ENCODE measurements around the gene REPIN1. TPM values are rescaled to one million over a fixed set of nuclear protein-coding genes. Genes with fewer than 3 reads are reported as not detected.
A peak's percentile ranks its signal among the peaks of the same experiment; 100 is the strongest.

Gene REPIN1
- total and polyA plus RNA-seq, 9 of the 15 experiments (the other 6 are each of a cell fraction or from before 2014, with no cell fraction given): 8.1 to 283 (median 94.3) TPM

DNA sequence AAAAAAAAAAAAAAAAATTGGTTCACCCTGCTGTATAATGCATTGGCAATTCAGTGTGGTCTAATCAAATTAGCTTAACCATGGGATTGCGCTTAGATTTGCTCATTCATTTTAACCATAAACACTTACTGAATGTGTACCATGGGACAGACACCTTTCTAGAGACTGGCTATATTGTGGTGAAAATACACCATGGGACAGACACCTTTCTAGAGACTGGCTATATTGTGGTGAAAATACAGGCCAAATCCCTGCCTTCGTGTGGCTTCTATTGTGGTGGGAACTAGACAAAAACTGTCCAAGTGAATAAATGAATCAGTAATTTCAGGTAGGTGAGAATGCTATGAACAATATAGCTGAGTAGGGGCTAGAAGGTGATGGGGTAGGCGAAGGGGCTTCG lies 10.2 kb upstream of the REPIN1 start:
- peaks cover 5% of the 10 kb centered on the region for H3K9me1 ChIP-seq (ENCODE audit: control insufficient read depth, insufficient read depth, low read length)
- H3K27ac ChIP-seq (ENCODE audit: extremely low read depth, low read depth, low read length): no peak overlapping the region
- no peak overlapping the region for H3K9ac ChIP-seq (ENCODE audit: insufficient read depth in 1 of 2, low read depth in 2 of 2, low read length in 2 of 2)
- H3K27me3 ChIP-seq (ENCODE audit: control insufficient read depth in 2 of 2, insufficient read depth in 2 of 2, low read length in 2 of 2): no peaks in the 10 kb centered on the region; a peak in 1 of 5 replicates
- no peak for TF ChIP-seq ARID1B (IDR thresholded peaks at IDR 0.05)
- TF ChIP-seq, protein P1, sequence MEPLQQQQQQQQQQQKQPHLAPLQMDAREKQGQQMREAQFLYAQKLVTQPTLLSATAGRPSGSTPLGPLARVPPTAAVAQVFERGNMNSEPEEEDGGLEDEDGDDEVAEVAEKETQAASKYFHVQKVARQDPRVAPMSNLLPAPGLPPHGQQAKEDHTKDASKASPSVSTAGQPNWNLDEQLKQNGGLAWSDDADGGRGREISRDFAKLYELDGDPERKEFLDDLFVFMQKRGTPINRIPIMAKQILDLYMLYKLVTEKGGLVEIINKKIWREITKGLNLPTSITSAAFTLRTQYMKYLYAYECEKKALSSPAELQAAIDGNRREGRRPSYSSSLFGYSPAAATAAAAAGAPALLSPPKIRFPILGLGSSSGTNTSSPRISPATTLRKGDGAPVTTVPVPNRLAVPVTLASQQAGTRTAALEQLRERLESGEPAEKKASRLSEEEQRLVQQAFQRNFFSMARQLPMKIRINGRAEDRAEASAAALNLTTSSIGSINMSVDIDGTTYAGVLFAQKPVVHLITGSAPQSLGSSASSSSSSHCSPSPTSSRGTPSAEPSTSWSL (CRISPR knock-in tag; IDR thresholded peaks at IDR 0.05; ENCODE audit: borderline replicate concordance): no peak
- TF ChIP-seq TCF7L2 (IDR thresholded peaks at IDR 0.05; ENCODE audit: low read depth, low read length): no peak
- TF ChIP-seq ZFX (CRISPR knock-in tag; IDR thresholded peaks at IDR 0.05): 0 out of 2 replicates have a peak, but pooled peaks have one; percentile 23
- TF ChIP-seq ZKSCAN8 (CRISPR knock-in tag; IDR thresholded peaks at IDR 0.05): 0 out of 2 replicates have a peak, but pooled peaks have one; percentile 35
- TF ChIP-seq ZNF3 (CRISPR knock-in tag; IDR thresholded peaks at IDR 0.05): no peak
- peak; percentile 25; the same call in 1 of the 2 replicates for TF ChIP-seq ZNF431 (CRISPR knock-in tag; IDR thresholded peaks at IDR 0.05)
- TF ChIP-seq SMARCE1 (IDR thresholded peaks at IDR 0.05): no peak
- 0 out of 2 replicates have a peak, but pooled peaks have one; percentile 11 for TF ChIP-seq ZNF384 (IDR thresholded peaks at IDR 0.05; ENCODE audit: low read depth, low read length)
- H3K9me3 ChIP-seq (replicated peaks; ENCODE audit: control insufficient read depth, insufficient read depth, low read depth, low read length): no peaks in the 10 kb centered on the region
- H3K4me1 ChIP-seq (replicated peaks in 1 of 2; ENCODE audit: control insufficient read depth in 2 of 2, insufficient read depth in 2 of 2, low read length in 2 of 2): peaks cover 30 to 33% of the 10 kb centered on the region in 2 experiments; a peak in 4 of 5 replicates
- H3K79me2 ChIP-seq (ENCODE audit: control insufficient read depth, insufficient read depth, low read length): no peaks in the 10 kb centered on the region
- no peak overlapping the region for H3K4me2 ChIP-seq (ENCODE audit: insufficient read depth, low read length)
- intact Hi-C loops (cut with micrococcal nuclease): loop anchor here (10.0 kb wide), 1 partner anchor 396 kb away; no protein-coding TSS in a partner anchor
- 0 out of 3 replicates have a peak, but pooled peaks have one; percentile 3 for ATAC-seq
- ChIA-PET POLR2A (interaction anchor here (0.6 to 1.2 kb wide), 4 partner anchors 9 to 28 kb away, joined by 3 to 9 read pairs (median 3); partner anchors contain the start of gene REPIN1), CTCF (ENCODE audit: low intra/inter-chr PET ratio) (interaction anchor here (0.9 kb wide), 1 partner anchor 60 kb away, joined by 4 read pairs; no protein-coding TSS in a partner anchor)
- FAIRE-seq: no peak
- in situ Hi-C loops (cut with MboI): no loop called here
- no peaks in the 10 kb centered on the region for H3K36me3 ChIP-seq (ENCODE audit: control insufficient read depth, insufficient read depth, low read length)
- DNase-seq (ENCODE audit: extremely low read depth in 1 of 4, low spot score in 3 of 4): no peak
- H3K4me3 ChIP-seq: no peak overlapping the region
- no peaks in the 10 kb centered on the region for H4K20me1 ChIP-seq (replicated peaks; ENCODE audit: control insufficient read depth, insufficient read depth, low read length)
- H2AFZ ChIP-seq (ENCODE audit: low read depth, low read length): peak overlapping the region; percentile 48; the same call in 1 of the 2 replicates
- 77% methylated on average over 4 of the region's 4 CpGs for WGBS (ENCODE audit: insufficient coverage, low coverage, missing lambda C conversion rate)
- no TSS peak for BruUV-seq (replicated peaks)

All from K562 (cell line).